Measurements from ENCODE around the gene CDK5RAP3.

CDK5RAP3 gene

GRCh38 chr17:48004983-48005382, 34.1 kb downstream of the CDK5RAP3 start:
- TF ChIP-seq CTCF (IDR thresholded peaks at IDR 0.05; ENCODE audit: borderline replicate concordance, insufficient read depth, low read depth, low read length) = no peak
- H3K4me3 ChIP-seq (ENCODE audit: low read depth, low read length) = no peak overlapping the region

- no peak for TF ChIP-seq CTCF (IDR thresholded peaks at IDR 0.05; ENCODE audit: borderline replicate concordance, insufficient read depth, low read depth, low read length)
- H3K4me3 ChIP-seq (ENCODE audit: low read depth, low read length) = no peak overlapping the region
These were observed 36.2 kb downstream of the CDK5RAP3 start for GRCh38 chr17:48006936-48007709.

GRCh38 chr17:48010193-48010592, 39.3 kb downstream of the CDK5RAP3 start:
- no peak overlapping the region for H3K4me3 ChIP-seq (ENCODE audit: low read depth, low read length)
- TF ChIP-seq CTCF (IDR thresholded peaks at IDR 0.05; ENCODE audit: borderline replicate concordance, insufficient read depth, low read depth, low read length) = no peak

GRCh38 chr17:48011405-48012150, 40.7 kb downstream of the CDK5RAP3 start:
- H3K4me3 ChIP-seq (ENCODE audit: low read depth, low read length) = peak overlapping the region; percentile 27
- peak; percentile 67 for TF ChIP-seq CTCF (IDR thresholded peaks at IDR 0.05; ENCODE audit: borderline replicate concordance, insufficient read depth, low read depth, low read length)

- H3K4me3 ChIP-seq (ENCODE audit: low read depth, low read length) = peak overlapping the region; percentile 27
- 0 out of 2 replicates have a peak, but pooled peaks have one; percentile 2 for TF ChIP-seq CTCF (IDR thresholded peaks at IDR 0.05; ENCODE audit: borderline replicate concordance, insufficient read depth, low read depth, low read length)
These were observed 41.2 kb downstream of the CDK5RAP3 start for GRCh38 chr17:48012151-48012520.

GRCh38 chr17:48012654-48013053, 41.7 kb downstream of the CDK5RAP3 start:
- TF ChIP-seq CTCF (IDR thresholded peaks at IDR 0.05; ENCODE audit: borderline replicate concordance, insufficient read depth, low read depth, low read length) = no peak
- no peak overlapping the region for H3K4me3 ChIP-seq (ENCODE audit: low read depth, low read length)
